Ishikawa (cell line): ENCODE results near the gene CDC42BPG.

Source experiments
- CEBPB ChIP-seq: IDR thresholded peaks from 2 replicates; pipeline ENCODE4 v1.6.1; 2012
- CREB1 ChIP-seq: IDR thresholded peaks from 2 replicates; pipeline ENCODE4 v1.6.1; 2012; ENCODE audit warnings: low read depth
- EGR1 ChIP-seq: IDR thresholded peaks from 2 replicates; pipeline ENCODE4 v1.6.1; 2012
- EP300 ChIP-seq: IDR thresholded peaks from 2 replicates; pipeline ENCODE4 v1.6.1; 2012; ENCODE audit warnings: borderline replicate concordance
- FOXM1 ChIP-seq: IDR thresholded peaks from 2 replicates; pipeline ENCODE4 v1.6.1; 2012; ENCODE audit warnings: low read depth, borderline replicate concordance
- RAD21 ChIP-seq: IDR thresholded peaks from 2 replicates; pipeline ENCODE4 v1.6.1; 2012; ENCODE audit warnings: low read depth
- REST ChIP-seq: IDR thresholded peaks from 2 replicates; pipeline ENCODE4 v1.6.1; 2012; ENCODE audit warnings: low read depth, mild to moderate bottlenecking
- TAF1 ChIP-seq: IDR thresholded peaks from 2 replicates; pipeline ENCODE4 v1.6.1; 2012; ENCODE audit warnings: low read depth, mild to moderate bottlenecking
- TCF12 ChIP-seq: IDR thresholded peaks from 2 replicates; pipeline ENCODE4 v1.6.1; 2012; ENCODE audit warnings: low read depth
- TEAD4 ChIP-seq: IDR thresholded peaks from 2 replicates; pipeline ENCODE4 v1.6.1; 2012
- YY1 ChIP-seq: IDR thresholded peaks from 2 replicates; pipeline ENCODE4 v1.6.1; 2012; ENCODE audit warnings: low read depth
- TF ChIP-seq, protein P1 (sequence below): IDR thresholded peaks from 2 replicates; pipeline ENCODE4 v1.6.1; 2012

GRCh38 chr11:64829536-64830251, 14.8 kb downstream of the CDC42BPG start:
- no peak for TF ChIP-seq EP300
- no peak for TF ChIP-seq REST
- no peak for TF ChIP-seq RAD21
- TF ChIP-seq EGR1: no peak
- no peak for TF ChIP-seq TEAD4
- no peak for TF ChIP-seq FOXM1
- TF ChIP-seq, protein P1, sequence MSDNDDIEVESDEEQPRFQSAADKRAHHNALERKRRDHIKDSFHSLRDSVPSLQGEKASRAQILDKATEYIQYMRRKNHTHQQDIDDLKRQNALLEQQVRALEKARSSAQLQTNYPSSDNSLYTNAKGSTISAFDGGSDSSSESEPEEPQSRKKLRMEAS: no peak
- no peak for TF ChIP-seq TAF1
- no peak for TF ChIP-seq YY1
- TF ChIP-seq TCF12: no peak
- TF ChIP-seq CEBPB: no peak
- no peak for TF ChIP-seq CREB1
